MM.1S (cell line): Measurements from ENCODE around the gene ANKH.

Experiments
- DNase-seq: peaks from one replicate; pipeline ENCODE4 v3.0.0-alpha.2; 2015
- H2AFZ ChIP-seq: fragments of 300-600 bp; sonication (generic); 2 replicates; pipeline ENCODE4 v1.6.0; 2016; ENCODE audit warnings: antibody characterized with exemption, low read length
- H3F3A ChIP-seq: fragments of 300-600 bp; sonication (generic); 2 replicates; pipeline ENCODE4 v1.6.1; 2016; ENCODE audit warnings: mild to moderate bottlenecking, antibody characterized with exemption, low read length, moderate library complexity, mixed read lengths; ENCODE audit not compliant: insufficient read depth
- H3K27ac ChIP-seq: fragments of 300-600 bp; sonication (generic); 2 replicates; pipeline ENCODE4 v1.5.1; 2016; ENCODE audit warnings: mild to moderate bottlenecking, low read length
- H3K27me3 ChIP-seq: fragments of 300-600 bp; sonication (generic); replicated peaks from 2 replicates; pipeline ENCODE4 v1.6.0; 2016; ENCODE audit warnings: low read length; ENCODE audit not compliant: insufficient read depth
- H3K36me3 ChIP-seq: fragments of 300-600 bp; sonication (generic); replicated peaks from 2 replicates; pipeline ENCODE4 v1.6.1; 2016; ENCODE audit warnings: mild to moderate bottlenecking, low read length, mixed read lengths; ENCODE audit not compliant: insufficient read depth
- H3K4me1 ChIP-seq: fragments of 300-600 bp; sonication (generic); 2 replicates; pipeline ENCODE4 v1.6.1; 2016; ENCODE audit warnings: low read length, mixed read lengths
- H3K4me2 ChIP-seq: fragments of 300-600 bp; sonication (generic); 2 replicates; pipeline ENCODE4 v1.6.0; 2016; ENCODE audit warnings: low read depth, low read length
- H3K4me3 ChIP-seq: fragments of 300-600 bp; sonication (generic); 2 replicates; pipeline ENCODE4 v1.5.1; 2016; ENCODE audit warnings: low read length, mixed read lengths
- H3K79me2 ChIP-seq: fragments of 300-600 bp; sonication (generic); 2 replicates; pipeline ENCODE4 v1.6.1; 2016; ENCODE audit warnings: mixed run types, low read length, mixed read lengths
- H3K9ac ChIP-seq: fragments of 300-600 bp; sonication (generic); 2 replicates; pipeline ENCODE4 v1.6.1; 2016; ENCODE audit warnings: low read length, mixed read lengths
- H3K9me2 ChIP-seq: fragments of 300-600 bp; sonication (generic); replicated peaks from 2 replicates; pipeline ENCODE4 v1.6.1; 2016; ENCODE audit warnings: mild to moderate bottlenecking, low read length, mixed read lengths; ENCODE audit not compliant: insufficient read depth
- H3K9me3 ChIP-seq: fragments of 300-600 bp; sonication (generic); replicated peaks from 2 replicates; pipeline ENCODE4 v1.6.1; 2016; ENCODE audit warnings: mild to moderate bottlenecking, low read length, mixed read lengths; ENCODE audit not compliant: insufficient read depth
- H4K20me1 ChIP-seq: fragments of 300-600 bp; sonication (generic); 2 replicates; pipeline ENCODE4 v1.6.1; 2016; ENCODE audit warnings: mild to moderate bottlenecking, low read length, moderate library complexity, mixed read lengths; ENCODE audit not compliant: insufficient read depth
- EZH2 ChIP-seq: fragments of 300-600 bp; sonication (generic); optimal IDR thresholded peaks from 2 replicates; pipeline ENCODE3; 2017; ENCODE audit warnings: low read depth, mild to moderate bottlenecking, antibody characterized with exemption, low read length, mixed read lengths
- EZH2phosphoT487 ChIP-seq: fragments of 300-600 bp; sonication (generic); IDR thresholded peaks from 2 replicates; pipeline ENCODE4 v1.6.1; 2018; ENCODE audit warnings: antibody characterized with exemption, low read length
- TF ChIP-seq, protein P1 (sequence below): fragments of 300-600 bp; sonication (generic); IDR thresholded peaks from 2 replicates; pipeline ENCODE4 v1.5.1; 2016; ENCODE audit warnings: antibody characterized with exemption, low read length, mixed read lengths

The ANKH gene

DNA sequence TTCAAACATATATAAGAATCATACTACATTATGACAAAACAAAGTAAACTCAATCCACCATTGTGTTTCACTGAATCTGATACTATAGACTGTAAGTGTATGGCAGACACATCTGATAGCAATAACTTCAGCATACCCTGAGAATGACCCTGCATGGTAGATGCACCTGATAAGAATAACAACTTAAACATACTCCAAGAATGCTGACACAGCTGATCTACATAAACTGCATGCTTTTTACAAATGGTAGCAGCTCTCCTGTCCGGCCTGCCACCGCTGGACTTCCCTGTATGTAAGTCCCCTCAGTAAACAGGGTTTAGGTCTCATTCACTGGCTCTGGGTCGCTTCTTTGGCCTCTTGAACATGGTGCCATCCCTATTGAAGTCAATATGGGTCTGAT lies 100.4 kb downstream of the ANKH start:
- Histone ChIP-seq H2AFZ (no peak overlapping the region), H3K36me3 (no peaks in the 10 kb centered on the region), H3K9me2 (no peaks in the 10 kb centered on the region), H3K4me3 (no peak overlapping the region), H4K20me1 (no peaks in the 10 kb centered on the region), H3K79me2 (peaks cover 8% of the 10 kb centered on the region; the same call in 1 of the 2 replicates), H3K4me1 (peaks cover 5% of the 10 kb centered on the region; the same call in 1 of the 2 replicates), H3K4me2 (no peak overlapping the region), H3K9me3 (no peaks in the 10 kb centered on the region), H3K27me3 (no peaks in the 10 kb centered on the region), H3F3A (peaks cover 13% of the 10 kb centered on the region), H3K27ac (no peak overlapping the region), H3K9ac (no peak overlapping the region)
- TF ChIP-seq EZH2phosphoT487 (no peak), EZH2 (no peak)
- TF ChIP-seq, protein P1, sequence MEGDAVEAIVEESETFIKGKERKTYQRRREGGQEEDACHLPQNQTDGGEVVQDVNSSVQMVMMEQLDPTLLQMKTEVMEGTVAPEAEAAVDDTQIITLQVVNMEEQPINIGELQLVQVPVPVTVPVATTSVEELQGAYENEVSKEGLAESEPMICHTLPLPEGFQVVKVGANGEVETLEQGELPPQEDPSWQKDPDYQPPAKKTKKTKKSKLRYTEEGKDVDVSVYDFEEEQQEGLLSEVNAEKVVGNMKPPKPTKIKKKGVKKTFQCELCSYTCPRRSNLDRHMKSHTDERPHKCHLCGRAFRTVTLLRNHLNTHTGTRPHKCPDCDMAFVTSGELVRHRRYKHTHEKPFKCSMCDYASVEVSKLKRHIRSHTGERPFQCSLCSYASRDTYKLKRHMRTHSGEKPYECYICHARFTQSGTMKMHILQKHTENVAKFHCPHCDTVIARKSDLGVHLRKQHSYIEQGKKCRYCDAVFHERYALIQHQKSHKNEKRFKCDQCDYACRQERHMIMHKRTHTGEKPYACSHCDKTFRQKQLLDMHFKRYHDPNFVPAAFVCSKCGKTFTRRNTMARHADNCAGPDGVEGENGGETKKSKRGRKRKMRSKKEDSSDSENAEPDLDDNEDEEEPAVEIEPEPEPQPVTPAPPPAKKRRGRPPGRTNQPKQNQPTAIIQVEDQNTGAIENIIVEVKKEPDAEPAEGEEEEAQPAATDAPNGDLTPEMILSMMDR: no peak
- peak; percentile 9 for DNase-seq

DNA sequence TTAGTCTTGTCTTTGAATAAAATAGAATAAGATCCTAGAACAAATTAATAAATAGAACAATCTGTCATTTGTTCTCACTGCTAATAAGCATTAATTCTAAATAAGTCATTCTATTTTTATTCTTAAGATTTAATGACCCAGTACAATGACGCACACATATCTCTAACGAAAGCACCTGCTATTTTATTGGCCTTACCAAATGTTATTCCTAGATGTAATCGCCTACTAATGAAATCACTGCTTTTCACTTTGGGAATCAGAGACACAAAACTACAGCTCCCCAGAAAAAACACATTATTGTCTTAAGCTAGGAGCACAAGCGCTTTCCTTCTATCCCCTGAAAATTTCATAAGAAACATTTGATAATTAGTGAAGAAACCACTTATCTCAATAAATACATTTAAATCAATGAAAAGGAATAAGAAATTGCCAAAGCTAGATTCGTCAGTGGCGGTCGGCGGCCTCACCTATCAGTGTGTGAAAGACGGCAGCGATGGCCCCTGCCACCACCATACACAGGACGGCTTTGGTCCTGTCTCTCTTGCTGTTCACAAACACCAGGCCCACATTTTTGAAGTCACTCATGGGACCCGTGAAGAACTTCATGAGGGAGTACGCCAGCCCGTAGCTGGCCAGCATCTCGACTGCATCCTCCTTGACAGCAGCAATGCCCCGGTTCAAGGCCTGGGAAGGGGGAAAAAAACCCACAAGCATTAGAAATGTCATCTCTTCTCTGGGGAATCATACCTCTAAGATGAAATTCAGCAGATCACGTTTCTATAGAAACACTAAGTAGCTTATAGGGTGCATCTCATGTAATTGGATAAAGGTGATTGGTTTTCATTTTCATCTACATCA lies 102.8 kb downstream of the ANKH start:
- DNase-seq: no peak
- Histone ChIP-seq H3K9ac (peak overlapping the region; percentile 0; the same call in 1 of the 2 replicates), H3K27ac (peak overlapping the region; percentile 59; the same call in 1 of the 2 replicates)

DNA sequence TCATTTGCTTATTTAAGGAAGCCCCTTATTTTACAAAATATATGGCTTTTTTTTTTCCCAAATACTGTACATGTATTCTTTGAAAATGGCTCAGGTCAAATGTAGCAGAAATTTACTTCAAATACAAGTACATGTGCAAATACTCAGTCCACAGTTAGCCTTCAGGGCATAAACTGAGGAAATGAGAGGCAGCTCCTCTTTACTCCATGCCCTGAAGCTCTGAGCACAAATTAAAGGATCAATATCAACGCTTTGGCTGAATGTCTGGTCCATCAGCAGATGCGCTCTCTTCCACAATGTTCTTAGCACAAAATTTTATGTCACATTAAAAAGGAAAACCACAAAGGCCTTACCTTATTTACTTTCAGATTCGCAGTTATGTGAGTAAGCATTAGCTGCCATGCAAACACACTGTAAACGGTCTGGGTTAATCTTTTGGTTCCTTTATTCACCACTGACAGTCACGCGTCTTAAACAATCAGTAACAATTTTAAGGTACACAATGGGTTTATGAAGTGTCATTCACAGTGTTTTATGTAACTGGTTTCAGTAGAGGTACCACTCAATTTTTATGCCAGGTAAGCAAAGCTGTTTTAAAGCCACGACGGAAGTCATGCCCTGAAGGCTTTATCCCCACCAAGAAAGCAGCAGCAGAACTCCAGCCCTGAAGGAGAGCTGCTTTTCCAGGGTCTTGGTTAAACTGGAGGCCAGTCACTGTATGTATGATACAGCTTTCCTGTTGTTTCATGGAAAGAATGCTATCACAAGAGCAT lies 103.7 kb downstream of the ANKH start:
- H3F3A ChIP-seq: peaks cover 13% of the 10 kb centered on the region
- no peak for TF ChIP-seq EZH2phosphoT487
- no peak for TF ChIP-seq EZH2
- TF ChIP-seq, protein P1: no peak
- H3K36me3 ChIP-seq: no peaks in the 10 kb centered on the region
- H3K4me2 ChIP-seq: peak overlapping the region; percentile 37; the same call in 1 of the 2 replicates
- H3K27ac ChIP-seq: peak overlapping the region; percentile 59; the same call in 1 of the 2 replicates
- no peak overlapping the region for H2AFZ ChIP-seq
- H3K9me2 ChIP-seq: no peaks in the 10 kb centered on the region
- peaks cover 5% of the 10 kb centered on the region; the same call in 1 of the 2 replicates for H3K4me1 ChIP-seq
- peak; percentile 80 for DNase-seq
- H3K4me3 ChIP-seq: peak overlapping the region; percentile 5; the same call in 1 of the 2 replicates
- H3K27me3 ChIP-seq: no peaks in the 10 kb centered on the region
- H4K20me1 ChIP-seq: no peaks in the 10 kb centered on the region
- peak overlapping the region; percentile 1; the same call in 1 of the 2 replicates for H3K9ac ChIP-seq
- no peaks in the 10 kb centered on the region for H3K9me3 ChIP-seq
- peaks cover 8% of the 10 kb centered on the region; the same call in 1 of the 2 replicates for H3K79me2 ChIP-seq

More for the DNA sequence above, 102.8 kb downstream of the ANKH start:
- peak overlapping the region; percentile 5; the same call in 1 of the 2 replicates for H3K4me3 ChIP-seq
- no peaks in the 10 kb centered on the region for H3K36me3 ChIP-seq
- H3K79me2 ChIP-seq: peaks cover 8% of the 10 kb centered on the region; the same call in 1 of the 2 replicates
- peaks cover 13% of the 10 kb centered on the region for H3F3A ChIP-seq
- H3K9me2 ChIP-seq: no peaks in the 10 kb centered on the region
- H3K4me1 ChIP-seq: peaks cover 5% of the 10 kb centered on the region; the same call in 1 of the 2 replicates
- H3K9me3 ChIP-seq: no peaks in the 10 kb centered on the region
- peak overlapping the region; percentile 37; the same call in 1 of the 2 replicates for H3K4me2 ChIP-seq
- no peaks in the 10 kb centered on the region for H4K20me1 ChIP-seq
- H3K27me3 ChIP-seq: no peaks in the 10 kb centered on the region
- TF ChIP-seq, protein P1: no peak
- no peak overlapping the region for H2AFZ ChIP-seq
